Common myeloid progenitor, CD34-positive (primary cell): ENCODE results near the gene REXO4.

ENCODE experiments used
- CTCF ChIA-PET: fragments of 350-600 bp; sonication (Branson Sonifier 250); formaldehyde crosslinking; loops from one replicate; lab custom pipeline; 2021; ENCODE audit warnings: antibody characterized with exemption; lab: Charles Lee
- POLR2A ChIA-PET: fragments of 350-600 bp; sonication (Branson Sonifier 250); formaldehyde crosslinking; loops from one replicate; lab custom pipeline; 2021; ENCODE audit warnings: antibody characterized with exemption; lab: Charles Lee
- DNase-seq, 3 donors: peaks; one replicate each; pipeline versions ENCODE4 v3.0.0 to v3.0.0-alpha.2; 2013
- H3K27ac ChIP-seq, 2 experiments: 1 replicate in 1 of 2; 2 replicates in 1 of 2; pipeline ENCODE4 v1.7.0; 2013; ENCODE audit warnings: inconsistent platforms in 2 of 2, low read length in 2 of 2, mild to moderate bottlenecking in 2 of 2, low read depth in 1 of 2, moderate library complexity in 1 of 2; ENCODE audit not compliant: severe bottlenecking in 2 of 2, insufficient read depth in 1 of 2, poor library complexity in 1 of 2
- H3K27me3 ChIP-seq, 5 experiments: replicated peaks in 2 of 5; 1 replicate in 3 of 5; 2 replicates in 2 of 5; pipeline versions ENCODE4 v1.6.1 to v1.7.0; 2013; ENCODE audit warnings: low read length in 4 of 5, mild to moderate bottlenecking in 2 of 5, moderate library complexity in 2 of 5, inconsistent platforms in 1 of 5; ENCODE audit not compliant: insufficient read depth in 5 of 5, control insufficient read depth in 4 of 5
- H3K36me3 ChIP-seq, 4 experiments: 1 replicate in 2 of 4; 2 replicates in 2 of 4; pipeline versions ENCODE4 v1.6.1 to v1.7.0; 2013; ENCODE audit warnings: low read length in 3 of 4, control low read depth in 1 of 4, mild to moderate bottlenecking in 1 of 4; ENCODE audit not compliant: control insufficient read depth in 4 of 4, insufficient read depth in 4 of 4
- H3K4me1 ChIP-seq, 4 experiments: 1 replicate in 3 of 4; 2 replicates in 1 of 4; pipeline versions ENCODE4 v1.6.1 to v1.7.1; 2013; ENCODE audit warnings: low read length in 3 of 4, mild to moderate bottlenecking in 3 of 4, control low read depth in 1 of 4, inconsistent platforms in 1 of 4, moderate library complexity in 1 of 4; ENCODE audit not compliant: control insufficient read depth in 4 of 4, insufficient read depth in 4 of 4; ENCODE audit errors: control extremely low read depth in 1 of 4
- H3K4me3 ChIP-seq, 7 experiments: 1 replicate in 4 of 7; 2 replicates in 3 of 7; pipeline versions ENCODE4 v1.5.1 to v1.7.0; 2013; ENCODE audit warnings: mild to moderate bottlenecking in 7 of 7, low read length in 6 of 7, moderate library complexity in 6 of 7, inconsistent platforms in 2 of 7, low read depth in 2 of 7, control low read depth in 1 of 7; ENCODE audit not compliant: insufficient read depth in 4 of 7, control insufficient read depth in 1 of 7; ENCODE audit errors: extremely low read depth in 1 of 7
- H3K9me3 ChIP-seq, 5 experiments: 1 replicate in 4 of 5; 2 replicates in 1 of 5; pipeline versions ENCODE4 v1.6.1 to v1.7.1; 2013; ENCODE audit warnings: low read length in 4 of 5, mild to moderate bottlenecking in 2 of 5, inconsistent platforms in 1 of 5, low read depth in 1 of 5, moderate library complexity in 1 of 5; ENCODE audit not compliant: control insufficient read depth in 4 of 5, insufficient read depth in 2 of 5; ENCODE audit errors: control extremely low read depth in 1 of 5
- WGBS: methylation state at CpG from one replicate; pipeline ENCODE4 v1.1.5; 2013; ENCODE audit not compliant: insufficient coverage; 5-methylcytosine and 5-hydroxymethylcytosine counted together

The REXO4 gene

DNA sequence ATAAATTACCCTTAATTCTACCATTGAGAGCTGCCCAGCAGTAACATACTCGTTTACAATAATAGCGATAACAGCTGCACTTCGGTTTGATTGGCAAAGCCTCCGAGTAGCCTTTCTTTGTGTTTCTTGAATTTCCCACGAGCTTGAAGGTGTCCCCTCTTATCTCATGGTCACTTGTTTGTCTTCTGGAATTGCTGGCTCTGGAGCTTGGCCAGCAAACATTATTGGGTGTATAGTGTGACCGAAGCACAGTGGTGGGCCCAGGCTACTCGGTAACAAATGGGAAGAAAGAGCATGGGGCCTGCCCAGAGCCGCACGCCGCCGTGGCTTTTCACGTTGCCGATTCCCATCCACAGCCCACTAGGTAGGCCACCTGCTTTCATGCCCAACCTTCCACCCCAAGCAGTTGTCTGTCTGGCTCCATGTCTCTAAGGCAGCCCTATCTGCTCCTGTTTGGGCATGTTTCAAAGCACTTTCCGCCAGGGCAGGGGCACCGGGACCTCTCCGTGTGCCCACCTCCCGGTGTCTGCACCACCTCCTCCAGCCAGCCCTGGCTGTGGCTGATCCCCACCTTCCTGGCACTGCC is 33.0 kb downstream of the REXO4 start:
- Histone ChIP-seq H3K27me3 (no peaks in the 10 kb centered on the region), H3K4me3 (no peak overlapping the region), H3K9me3 (no peaks in the 10 kb centered on the region), H3K4me1 (no peaks in the 10 kb centered on the region), H3K36me3 (no peaks in the 10 kb centered on the region), H3K27ac (no peak overlapping the region)
- ChIA-PET POLR2A (no interaction called here), CTCF (interaction anchor here (1.0 to 1.4 kb wide), 3 partner anchors 11 to 31 kb away, joined by 3 read pairs; no protein-coding TSS in a partner anchor)
- no peak for DNase-seq
- 98% methylated on average over 9 of the region's 17 CpGs for WGBS

- no peak overlapping the region for H3K27ac ChIP-seq
- 100% methylated on average over 2 of the region's 3 CpGs for WGBS
- CTCF ChIA-PET = interaction anchor here (1.0 kb wide), 1 partner anchor 33 kb away, joined by 3 read pairs; no protein-coding TSS in a partner anchor
- H3K4me1 ChIP-seq = no peaks in the 10 kb centered on the region
- no peaks in the 10 kb centered on the region for H3K9me3 ChIP-seq
- no peak overlapping the region for H3K4me3 ChIP-seq
- H3K27me3 ChIP-seq = no peaks in the 10 kb centered on the region
- DNase-seq = no peak
- H3K36me3 ChIP-seq = no peaks in the 10 kb centered on the region
- POLR2A ChIA-PET = no interaction called here
Observed at GRCh38 chr9:133383438-133383837, 34.4 kb downstream of the REXO4 start.

GRCh38 chr9:133382507-133383141 is 35.2 kb downstream of the REXO4 start:
- DNase-seq = no peak
- ChIA-PET CTCF (no interaction called here), POLR2A (no interaction called here)
- Histone ChIP-seq H3K36me3 (no peaks in the 10 kb centered on the region), H3K9me3 (peaks cover 0 to 1% (median 0%) of the 10 kb centered on the region in 5 experiments), H3K4me1 (no peaks in the 10 kb centered on the region), H3K27me3 (no peaks in the 10 kb centered on the region), H3K4me3 (no peak overlapping the region), H3K27ac (no peak overlapping the region)
- 94% methylated on average over 4 of the region's 4 CpGs for whole genome bisulfite sequencing

- Histone ChIP-seq H3K27me3 (no peaks in the 10 kb centered on the region), H3K4me1 (peaks cover 0 to 9% (median 8%) of the 10 kb centered on the region in 4 experiments), H3K36me3 (no peaks in the 10 kb centered on the region), H3K9me3 (peaks cover 0 to 1% (median 0%) of the 10 kb centered on the region in 5 experiments), H3K27ac (no peak overlapping the region), H3K4me3 (no peak overlapping the region)
- ChIA-PET POLR2A (interaction anchor here (0.6 kb wide), 1 partner anchor 62 kb away, joined by 3 read pairs; no protein-coding TSS in a partner anchor), CTCF (interaction anchor here (1.2 kb wide), 1 partner anchor 50 kb away, joined by 3 read pairs; no protein-coding TSS in a partner anchor)
- DNase-seq = no peak
- 92% methylated on average over 2 of the region's 4 CpGs for WGBS
Observed at GRCh38 chr9:133380734-133381133, 37.1 kb downstream of the REXO4 start.

GRCh38 chr9:133379153-133380086 is 38.4 kb downstream of the REXO4 start:
- Histone ChIP-seq H3K36me3 (no peaks in the 10 kb centered on the region), H3K27ac (no peak overlapping the region), H3K9me3 (peaks cover 0 to 1% (median 0%) of the 10 kb centered on the region in 5 experiments), H3K4me1 (peaks cover 6 to 18% (median 16%) of the 10 kb centered on the region in 4 experiments), H3K27me3 (no peaks in the 10 kb centered on the region), H3K4me3 (no peak overlapping the region)
- 93% methylated on average over 9 of the region's 14 CpGs for WGBS
- ChIA-PET POLR2A (no interaction called here), CTCF (interaction anchor here (0.8 to 1.4 kb wide), 5 partner anchors 11 to 49 kb away, joined by 3 to 4 read pairs (median 3); no protein-coding TSS in a partner anchor)
- no peak for DNase-seq

DNA sequence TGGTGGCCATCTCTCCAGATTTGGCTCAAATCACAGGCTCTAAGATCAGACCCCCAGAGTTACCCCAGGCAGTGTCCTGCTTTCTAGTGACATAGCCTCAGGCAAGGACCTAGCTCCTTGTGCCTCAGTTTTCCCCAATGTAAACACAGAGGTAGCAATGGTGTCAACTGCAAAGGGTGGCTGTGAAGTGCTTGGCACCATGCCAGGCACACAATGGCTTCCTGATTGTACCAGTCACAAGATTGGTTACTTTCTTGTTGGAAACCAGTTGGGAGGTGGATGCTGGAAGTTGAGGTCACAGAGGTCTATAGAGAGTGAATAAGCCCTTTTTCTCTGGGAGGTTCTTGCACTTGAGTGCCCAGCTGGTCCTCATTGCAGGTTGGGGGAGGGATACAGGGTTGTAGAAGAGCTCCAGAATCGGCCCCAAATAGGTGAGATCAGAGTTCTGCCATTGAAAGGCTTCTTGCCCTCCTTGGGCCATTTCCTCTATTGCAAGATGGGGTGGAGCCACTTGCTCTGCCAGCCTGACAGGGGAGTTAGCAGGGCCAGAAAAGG is 39.3 kb downstream of the REXO4 start:
- DNase-seq = no peak
- no peak overlapping the region for H3K4me3 ChIP-seq
- H3K4me1 ChIP-seq = peaks cover 6 to 25% (median 22%) of the 10 kb centered on the region in 4 experiments
- no peaks in the 10 kb centered on the region for H3K36me3 ChIP-seq
- 60% methylated on average over 1 of the region's 1 CpG for WGBS
- ChIA-PET CTCF (interaction anchor here (0.8 to 1.4 kb wide), 4 partner anchors 12 to 21 kb away, joined by 3 to 4 read pairs (median 3); no protein-coding TSS in a partner anchor), POLR2A (no interaction called here)
- H3K27me3 ChIP-seq = no peaks in the 10 kb centered on the region
- peaks cover 0 to 1% (median 0%) of the 10 kb centered on the region in 5 experiments for H3K9me3 ChIP-seq
- H3K27ac ChIP-seq = no peak overlapping the region
